CD14-positive monocyte (primary cell): Measurements from ENCODE around the gene MPRIP. TPM values are rescaled to one million over a fixed set of nuclear protein-coding genes. Genes with fewer than 3 reads are reported as not detected.

Experiments used
- DNase-seq, 3 donors: peaks; one replicate each; pipeline ENCODE4 v3.0.0-alpha.2; 2011 to 2022
- H2AFZ ChIP-seq: 2 replicates; pipeline ENCODE4 v1.6.0; 2012; ENCODE audit warnings: mild to moderate bottlenecking, low read depth, low read length, inconsistent platforms; ENCODE audit not compliant: insufficient read depth, poor library complexity, severe bottlenecking
- H3K27ac ChIP-seq, 2 donors: 1 replicate in 1 of 2; 2 replicates in 1 of 2; pipeline ENCODE4 v1.5.1; 2012 to 2013; ENCODE audit warnings: low read length in 2 of 2, control low read depth in 1 of 2, inconsistent platforms in 1 of 2, low read depth in 1 of 2, mild to moderate bottlenecking in 1 of 2
- H3K27me3 ChIP-seq, 2 donors: one replicate each; pipeline versions ENCODE4 v1.6.0 to v1.6.1; 2011 to 2013; ENCODE audit warnings: low read length in 2 of 2; ENCODE audit not compliant: control insufficient read depth in 2 of 2, insufficient read depth in 2 of 2
- H3K36me3 ChIP-seq, 2 donors: replicated peaks in 1 of 2; 1 replicate in 1 of 2; 2 replicates in 1 of 2; pipeline versions ENCODE4 v1.5.1 to v1.6.1; 2012 to 2013; ENCODE audit warnings: low read length in 2 of 2, control low read depth in 1 of 2, inconsistent platforms in 1 of 2, mild to moderate bottlenecking in 1 of 2; ENCODE audit not compliant: insufficient read depth in 2 of 2, control insufficient read depth in 1 of 2
- H3K4me1 ChIP-seq, 2 donors: 1 replicate in 1 of 2; 2 replicates in 1 of 2; pipeline versions ENCODE4 v1.5.1 to v1.6.1; 2012 to 2013; ENCODE audit warnings: low read length in 2 of 2, control low read depth in 1 of 2, inconsistent platforms in 1 of 2, mild to moderate bottlenecking in 1 of 2, moderate library complexity in 1 of 2; ENCODE audit not compliant: insufficient read depth in 2 of 2, control insufficient read depth in 1 of 2
- H3K4me2 ChIP-seq: replicated peaks from 2 replicates; pipeline ENCODE3; 2012; ENCODE audit warnings: low read length, moderate library complexity, mild to moderate bottlenecking; ENCODE audit not compliant: poor library complexity, severe bottlenecking; ENCODE audit errors: extremely low read depth
- H3K4me3 ChIP-seq, 3 experiments: fragments of 200-600 bp in 1 of 3; sonication (generic) in 1 of 3; replicated peaks in 1 of 3; 1 replicate in 2 of 3; 2 replicates in 1 of 3; pipeline ENCODE4 v1.5.1; 2011 to 2013; ENCODE audit warnings: low read length in 3 of 3, mild to moderate bottlenecking in 3 of 3, control low read depth in 2 of 3, low read depth in 2 of 3, inconsistent platforms in 1 of 3, moderate library complexity in 1 of 3
- H3K79me2 ChIP-seq: 2 replicates; pipeline ENCODE4 v1.6.0; 2012; ENCODE audit warnings: mild to moderate bottlenecking, control low read depth, inconsistent platforms, low read length, moderate library complexity; ENCODE audit not compliant: insufficient read depth
- H3K9ac ChIP-seq: 2 replicates; pipeline ENCODE4 v1.6.0; 2017; ENCODE audit warnings: low read length, mild to moderate bottlenecking; ENCODE audit not compliant: insufficient read depth, poor library complexity, severe bottlenecking
- H3K9me3 ChIP-seq, 2 donors: replicated peaks in 1 of 2; 1 replicate in 1 of 2; 2 replicates in 1 of 2; pipeline versions ENCODE4 v1.5.1 to v1.6.1; 2012 to 2013; ENCODE audit warnings: low read length in 2 of 2, control low read depth in 1 of 2; ENCODE audit not compliant: control insufficient read depth in 1 of 2, insufficient read depth in 1 of 2
- H4K20me1 ChIP-seq: 2 replicates; pipeline ENCODE4 v1.6.0; 2012; ENCODE audit warnings: mild to moderate bottlenecking, low read length, control low read depth, moderate library complexity; ENCODE audit not compliant: insufficient read depth
- H3K27ac Mint-ChIP-seq, 7 donors: one replicate each; pipeline ENCODE4 v1.8.0; 2020; ENCODE audit warnings: mild to moderate bottlenecking in 7 of 7, mixed read lengths in 7 of 7, moderate library complexity in 6 of 7, inconsistent platforms in 2 of 7
- H3K27me3 Mint-ChIP-seq, 3 donors: one replicate each; pipeline ENCODE4 v1.8.0; 2021 to 2022; ENCODE audit warnings: low read depth in 3 of 3, mild to moderate bottlenecking in 3 of 3, mixed read lengths in 3 of 3, moderate library complexity in 3 of 3, inconsistent platforms in 1 of 3
- H3K36me3 Mint-ChIP-seq, 2 donors: one replicate each; pipeline ENCODE4 v1.8.0; 2020; ENCODE audit warnings: mixed read lengths in 2 of 2, inconsistent platforms in 1 of 2, mild to moderate bottlenecking in 1 of 2
- H3K4me1 Mint-ChIP-seq: one replicate; pipeline ENCODE4 v1.8.0; 2020; ENCODE audit warnings: mild to moderate bottlenecking, mixed read lengths
- H3K4me3 Mint-ChIP-seq, 2 donors: one replicate each; pipeline ENCODE4 v1.8.0; 2020; ENCODE audit warnings: mild to moderate bottlenecking in 2 of 2, mixed read lengths in 2 of 2, moderate library complexity in 1 of 2
- H3K9me3 Mint-ChIP-seq, 7 donors: one replicate each; pipeline ENCODE4 v1.8.0; 2020 to 2022; ENCODE audit warnings: mixed read lengths in 7 of 7, mild to moderate bottlenecking in 6 of 7, moderate library complexity in 6 of 7, inconsistent platforms in 2 of 7
- WGBS: methylation state at CpG from one replicate; pipeline ENCODE4 v1.1.5; 2013; ENCODE audit warnings: missing lambda C conversion rate; ENCODE audit not compliant: insufficient coverage; 5-methylcytosine and 5-hydroxymethylcytosine counted together
- intact Hi-C, 2 donors: fragments of 100-400 bp; cut with micrococcal nuclease; formaldehyde crosslinking; loops; one replicate each; pipeline versions ENCODE4 v1.15.0 to v1.15.1; 2023
- polyA plus RNA-seq, 3 donors: library from polyadenylated mRNA; depleted of rRNA in 1 of 3; unstranded in 2 of 3; stranded (reverse) in 1 of 3; fragments of 300-500 nt in 2 of 3; fragments of >200 nt in 1 of 3; fragmentation: Illumina TruSeq in 2 of 3; gene quantifications; 1 replicate in 2 of 3; 2 replicates in 1 of 3; pipeline ENCODE4 v1.2.3, GENCODE V29; 2012 to 2021
- TF ChIP-seq, protein P1 (sequence below): fragments of 200-600 bp; IDR thresholded peaks from one replicate; pipeline ENCODE4 v1.8.0; 2022; ENCODE audit warnings: antibody characterized with exemption, mild to moderate bottlenecking

The MPRIP gene
- polyA plus RNA-seq, 3 donors: 2.0 to 48.7 (median 2.5) TPM

DNA sequence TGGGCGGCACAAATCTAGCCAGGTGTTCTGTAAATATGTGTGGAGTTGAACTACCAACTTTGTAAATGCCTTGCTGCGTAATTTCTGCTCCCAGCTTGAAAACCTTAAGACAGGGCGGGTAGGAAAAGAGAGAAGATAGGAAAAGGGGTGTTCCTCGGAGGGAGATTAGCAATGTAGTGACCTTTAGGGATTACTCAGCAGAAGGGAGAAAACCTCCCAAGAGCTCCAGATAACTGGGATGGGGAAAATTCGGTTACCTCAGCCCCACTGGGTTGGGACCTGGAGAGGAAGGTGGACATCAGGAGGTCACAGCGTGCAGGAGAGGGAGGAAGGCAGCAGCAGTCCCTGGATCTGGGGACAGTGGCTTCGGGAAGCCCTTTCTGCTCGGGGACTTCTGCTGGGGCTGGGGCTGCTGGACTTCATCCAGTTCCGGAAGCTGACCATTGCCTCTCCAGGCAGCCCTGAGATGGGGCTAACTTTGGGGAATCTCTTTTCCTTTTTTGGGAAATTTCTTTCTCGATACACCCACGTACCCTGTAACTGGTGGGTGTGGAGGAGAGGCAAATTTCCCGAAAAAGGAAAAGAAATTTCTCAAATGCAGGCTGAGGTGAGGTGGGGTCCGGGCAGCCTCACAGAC is 39.2 kb downstream of the MPRIP start:
- no peaks in the 10 kb centered on the region for H3K4me1 Mint-ChIP-seq
- no peaks in the 10 kb centered on the region for H3K79me2 ChIP-seq
- no peak overlapping the region for H3K27ac ChIP-seq
- no peak overlapping the region for H3K9ac ChIP-seq
- no peak overlapping the region for H2AFZ ChIP-seq
- H3K27me3 ChIP-seq: no peaks in the 10 kb centered on the region
- no peak overlapping the region for H3K27ac Mint-ChIP-seq
- no peak overlapping the region for H3K4me2 ChIP-seq
- peaks cover 24% of the 10 kb centered on the region for H4K20me1 ChIP-seq
- H3K9me3 Mint-ChIP-seq: no peaks in the 10 kb centered on the region
- H3K4me3 ChIP-seq: no peak overlapping the region
- H3K36me3 Mint-ChIP-seq: peaks cover 59 to 78% of the 10 kb centered on the region in 2 donors
- TF ChIP-seq, protein P1, sequence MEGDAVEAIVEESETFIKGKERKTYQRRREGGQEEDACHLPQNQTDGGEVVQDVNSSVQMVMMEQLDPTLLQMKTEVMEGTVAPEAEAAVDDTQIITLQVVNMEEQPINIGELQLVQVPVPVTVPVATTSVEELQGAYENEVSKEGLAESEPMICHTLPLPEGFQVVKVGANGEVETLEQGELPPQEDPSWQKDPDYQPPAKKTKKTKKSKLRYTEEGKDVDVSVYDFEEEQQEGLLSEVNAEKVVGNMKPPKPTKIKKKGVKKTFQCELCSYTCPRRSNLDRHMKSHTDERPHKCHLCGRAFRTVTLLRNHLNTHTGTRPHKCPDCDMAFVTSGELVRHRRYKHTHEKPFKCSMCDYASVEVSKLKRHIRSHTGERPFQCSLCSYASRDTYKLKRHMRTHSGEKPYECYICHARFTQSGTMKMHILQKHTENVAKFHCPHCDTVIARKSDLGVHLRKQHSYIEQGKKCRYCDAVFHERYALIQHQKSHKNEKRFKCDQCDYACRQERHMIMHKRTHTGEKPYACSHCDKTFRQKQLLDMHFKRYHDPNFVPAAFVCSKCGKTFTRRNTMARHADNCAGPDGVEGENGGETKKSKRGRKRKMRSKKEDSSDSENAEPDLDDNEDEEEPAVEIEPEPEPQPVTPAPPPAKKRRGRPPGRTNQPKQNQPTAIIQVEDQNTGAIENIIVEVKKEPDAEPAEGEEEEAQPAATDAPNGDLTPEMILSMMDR: no peak
- no peaks in the 10 kb centered on the region for H3K4me1 ChIP-seq
- DNase-seq: no peak
- intact Hi-C loops: no loop called here
- peaks cover 26 to 79% of the 10 kb centered on the region in 2 donors for H3K36me3 ChIP-seq
- H3K4me3 Mint-ChIP-seq: no peak overlapping the region
- peaks cover 0 to 2% (median 1%) of the 10 kb centered on the region in 3 donors for H3K27me3 Mint-ChIP-seq
- WGBS: 97% methylated on average over 9 of the region's 13 CpGs
- H3K9me3 ChIP-seq: no peaks in the 10 kb centered on the region

DNA sequence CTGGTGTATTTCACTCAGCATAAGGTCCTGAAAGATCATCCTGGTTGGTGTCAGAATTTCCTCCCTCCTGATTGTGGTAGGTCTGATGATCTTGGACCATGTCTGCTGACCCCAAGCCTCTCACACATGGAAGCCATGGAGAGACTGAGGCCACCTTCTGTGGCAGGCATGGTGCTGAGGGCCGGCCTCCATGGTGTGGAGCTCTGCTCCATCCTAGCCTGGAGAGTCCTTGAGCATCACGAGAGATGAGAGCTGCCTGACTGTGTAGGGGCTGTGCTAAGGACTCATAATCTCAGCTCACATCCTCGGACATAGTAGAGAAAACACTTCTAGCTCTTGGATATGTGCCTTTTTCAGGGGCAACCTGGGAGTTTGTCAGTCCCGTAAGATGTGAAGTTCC is 40.6 kb downstream of the MPRIP start:
- Histone ChIP-seq H3K9me3 (no peaks in the 10 kb centered on the region), H3K4me3 (no peak overlapping the region), H4K20me1 (peaks cover 23% of the 10 kb centered on the region), H3K36me3 (peaks cover 16 to 77% of the 10 kb centered on the region in 2 donors), H3K4me2 (no peak overlapping the region), H3K4me1 (no peaks in the 10 kb centered on the region), H3K27me3 (no peaks in the 10 kb centered on the region), H3K9ac (no peak overlapping the region), H3K79me2 (no peaks in the 10 kb centered on the region), H3K27ac (no peak overlapping the region), H2AFZ (no peak overlapping the region)
- intact Hi-C loops: no loop called here
- Mint-ChIP-seq H3K9me3 (no peaks in the 10 kb centered on the region), H3K27ac (peak overlapping the region in 2 of 7 donors; percentile 29 to 34), H3K4me1 (no peaks in the 10 kb centered on the region), H3K4me3 (no peak overlapping the region), H3K27me3 (peaks cover 0 to 2% (median 1%) of the 10 kb centered on the region in 3 donors), H3K36me3 (peaks cover 54 to 76% of the 10 kb centered on the region in 2 donors)
- 100% methylated on average over 4 of the region's 4 CpGs for WGBS
- TF ChIP-seq, protein P1: no peak
- no peak for DNase-seq
